ENCODE measurements around the gene RMRP.

The RMRP gene

GRCh38 chr9:35636135-35636876 lies 21.5 kb downstream of the RMRP start:
- H3K36me3 ChIP-seq (ENCODE audit: control insufficient read depth, insufficient read depth, low read length) = no peaks in the 10 kb centered on the region
- H3K27me3 ChIP-seq (replicated peaks; ENCODE audit: control insufficient read depth, insufficient read depth, low read length, poor library complexity, severe bottlenecking) = no peaks in the 10 kb centered on the region
- DNase-seq = no peak
- H3K9me3 ChIP-seq (ENCODE audit: control insufficient read depth, low read length) = no peaks in the 10 kb centered on the region
- H3K4me1 ChIP-seq (ENCODE audit: control insufficient read depth, insufficient read depth, low read length, poor library complexity, severe bottlenecking) = peaks cover 9% of the 10 kb centered on the region
- H3K4me3 ChIP-seq (ENCODE audit: insufficient read depth, low read depth, low read length, poor library complexity, severe bottlenecking) = no peak overlapping the region
- no peak overlapping the region for H3K27ac ChIP-seq (ENCODE audit: insufficient read depth, low read length, poor library complexity, severe bottlenecking)

DNA sequence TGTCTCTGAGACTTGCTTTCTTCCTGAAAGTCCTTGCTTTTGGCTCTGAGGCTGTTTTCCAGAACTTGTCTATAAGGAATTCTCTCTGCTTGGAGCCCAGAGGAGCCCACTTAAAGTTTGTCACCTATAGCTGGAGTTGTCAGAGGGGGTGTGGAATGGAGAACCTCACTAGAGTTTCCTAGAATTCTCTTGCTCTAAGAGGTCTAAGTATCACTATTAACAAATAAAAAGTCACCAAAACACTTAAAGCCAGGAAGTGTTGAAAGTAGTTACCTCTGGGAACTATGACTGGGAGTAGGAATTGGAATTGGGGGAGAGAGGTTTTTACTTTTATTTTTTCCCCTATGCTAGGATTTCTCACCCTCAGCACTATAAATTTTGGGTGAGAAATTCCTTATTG lies 22.1 kb downstream of the RMRP start:
- H3K4me3 ChIP-seq (ENCODE audit: insufficient read depth, low read depth, low read length, poor library complexity, severe bottlenecking) = no peak overlapping the region
- no peaks in the 10 kb centered on the region for H3K36me3 ChIP-seq (ENCODE audit: control insufficient read depth, insufficient read depth, low read length)
- H3K4me1 ChIP-seq (ENCODE audit: control insufficient read depth, insufficient read depth, low read length, poor library complexity, severe bottlenecking) = peaks cover 9% of the 10 kb centered on the region
- H3K27me3 ChIP-seq (replicated peaks; ENCODE audit: control insufficient read depth, insufficient read depth, low read length, poor library complexity, severe bottlenecking) = no peaks in the 10 kb centered on the region
- no peak for DNase-seq
- no peaks in the 10 kb centered on the region for H3K9me3 ChIP-seq (ENCODE audit: control insufficient read depth, low read length)
- no peak overlapping the region for H3K27ac ChIP-seq (ENCODE audit: insufficient read depth, low read length, poor library complexity, severe bottlenecking)

DNA sequence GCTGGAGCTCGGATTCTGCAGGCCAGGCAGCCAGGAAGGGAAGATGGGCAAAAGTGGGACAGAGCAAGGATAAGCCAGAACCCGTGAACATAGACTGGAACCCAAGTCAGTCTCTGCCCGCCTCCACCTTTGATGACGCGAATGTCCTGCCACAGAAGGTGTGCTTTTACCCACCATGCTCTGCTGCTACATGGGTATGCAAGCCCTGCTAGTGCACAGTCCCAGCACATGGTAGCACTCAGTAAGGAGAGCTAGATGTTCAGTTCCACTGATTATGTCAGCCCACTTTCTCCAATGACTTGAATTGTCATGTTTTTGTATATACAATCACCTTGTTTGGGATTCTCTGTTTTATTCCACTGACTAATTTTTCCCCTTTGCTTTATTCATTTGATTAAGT lies 28.2 kb downstream of the RMRP start:
- no peak for DNase-seq
- no peaks in the 10 kb centered on the region for H3K27me3 ChIP-seq (replicated peaks; ENCODE audit: control insufficient read depth, insufficient read depth, low read length, poor library complexity, severe bottlenecking)
- H3K9me3 ChIP-seq (ENCODE audit: control insufficient read depth, low read length) = no peaks in the 10 kb centered on the region
- H3K27ac ChIP-seq (ENCODE audit: insufficient read depth, low read length, poor library complexity, severe bottlenecking) = no peak overlapping the region
- H3K36me3 ChIP-seq (ENCODE audit: control insufficient read depth, insufficient read depth, low read length) = no peaks in the 10 kb centered on the region
- no peak overlapping the region for H3K4me3 ChIP-seq (ENCODE audit: insufficient read depth, low read depth, low read length, poor library complexity, severe bottlenecking)
- H3K4me1 ChIP-seq (ENCODE audit: control insufficient read depth, insufficient read depth, low read length, poor library complexity, severe bottlenecking) = no peaks in the 10 kb centered on the region

DNA sequence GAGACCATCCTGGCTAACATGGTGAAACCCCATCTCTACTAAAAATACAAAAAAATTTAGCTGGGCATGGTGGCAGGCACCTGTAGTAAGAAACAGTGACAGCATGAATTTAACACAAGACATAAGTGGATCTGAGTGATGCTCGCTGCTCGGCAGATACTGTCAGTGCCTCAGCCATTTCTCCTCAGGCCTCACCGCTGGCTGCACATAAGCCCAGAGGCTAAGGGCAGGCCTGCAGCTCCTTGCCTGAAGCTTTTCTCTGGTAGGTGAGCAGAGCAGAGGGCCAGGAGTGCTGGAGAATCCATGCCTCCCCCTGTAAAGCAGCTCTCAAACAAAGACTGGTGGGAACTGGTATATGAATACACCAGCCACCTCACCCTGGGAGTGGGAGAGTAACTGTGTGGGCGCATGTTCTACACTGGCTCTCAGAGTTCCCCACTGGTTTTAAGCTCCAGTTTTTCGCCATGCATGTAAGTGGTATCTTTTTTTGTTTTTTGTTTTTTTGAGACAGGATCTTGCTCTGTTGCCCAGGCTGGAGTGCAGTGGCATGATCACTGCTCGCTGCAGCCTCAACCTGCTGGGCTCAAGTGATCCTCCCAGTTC lies 29.3 kb downstream of the RMRP start:
- Histone ChIP-seq H3K27ac (ENCODE audit: insufficient read depth, low read length, poor library complexity, severe bottlenecking) (no peak overlapping the region), H3K4me3 (ENCODE audit: insufficient read depth, low read depth, low read length, poor library complexity, severe bottlenecking) (no peak overlapping the region), H3K27me3 (replicated peaks; ENCODE audit: control insufficient read depth, insufficient read depth, low read length, poor library complexity, severe bottlenecking) (no peaks in the 10 kb centered on the region), H3K4me1 (ENCODE audit: control insufficient read depth, insufficient read depth, low read length, poor library complexity, severe bottlenecking) (no peaks in the 10 kb centered on the region), H3K36me3 (ENCODE audit: control insufficient read depth, insufficient read depth, low read length) (no peaks in the 10 kb centered on the region), H3K9me3 (ENCODE audit: control insufficient read depth, low read length) (no peaks in the 10 kb centered on the region)
- no peak for DNase-seq

DNA sequence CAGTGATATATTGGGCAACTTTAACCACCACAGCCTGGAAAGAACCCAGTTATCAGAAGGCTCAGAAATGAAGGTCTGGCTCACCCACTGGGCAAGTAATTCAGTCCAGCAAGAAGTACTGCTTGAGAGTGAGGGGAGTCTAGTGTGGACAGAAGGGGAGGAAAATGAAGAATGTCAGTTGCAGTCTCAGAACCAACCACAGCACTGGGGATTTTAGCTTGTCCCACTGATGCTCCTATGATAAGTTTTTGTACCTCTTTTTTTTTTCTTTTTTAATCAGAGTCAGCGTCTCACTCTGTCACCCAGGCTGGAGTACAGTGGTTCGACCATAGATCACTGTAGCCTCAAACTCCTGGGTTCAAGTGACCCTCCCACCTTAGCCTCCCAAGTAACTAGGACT lies 30.2 kb downstream of the RMRP start:
- Histone ChIP-seq H3K9me3 (ENCODE audit: control insufficient read depth, low read length) (no peaks in the 10 kb centered on the region), H3K27ac (ENCODE audit: insufficient read depth, low read length, poor library complexity, severe bottlenecking) (no peak overlapping the region), H3K4me3 (ENCODE audit: insufficient read depth, low read depth, low read length, poor library complexity, severe bottlenecking) (no peak overlapping the region), H3K4me1 (ENCODE audit: control insufficient read depth, insufficient read depth, low read length, poor library complexity, severe bottlenecking) (no peaks in the 10 kb centered on the region), H3K27me3 (replicated peaks; ENCODE audit: control insufficient read depth, insufficient read depth, low read length, poor library complexity, severe bottlenecking) (no peaks in the 10 kb centered on the region), H3K36me3 (ENCODE audit: control insufficient read depth, insufficient read depth, low read length) (no peaks in the 10 kb centered on the region)
- DNase-seq = no peak

DNA sequence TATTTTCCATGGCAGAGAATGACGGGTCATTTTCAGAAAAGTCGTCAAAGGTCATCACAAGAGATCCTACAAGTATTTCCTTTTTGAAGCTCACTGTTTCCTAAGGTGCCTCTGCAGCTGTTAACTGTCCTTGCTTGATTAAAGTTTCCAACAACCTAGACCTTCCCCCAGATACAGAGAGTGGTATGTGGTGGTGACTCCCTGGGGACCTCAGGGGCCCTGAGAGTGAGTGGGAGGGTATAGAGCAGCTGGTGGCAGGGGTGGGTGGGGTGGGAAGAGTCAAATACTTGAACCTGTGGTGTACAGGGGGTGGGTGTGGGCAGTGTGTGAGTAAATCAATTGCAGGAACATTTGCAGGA lies 38.0 kb downstream of the RMRP start:
- peaks cover 26% of the 10 kb centered on the region for H3K4me1 ChIP-seq (ENCODE audit: control insufficient read depth, insufficient read depth, low read length, poor library complexity, severe bottlenecking)
- H3K4me3 ChIP-seq (ENCODE audit: insufficient read depth, low read depth, low read length, poor library complexity, severe bottlenecking) = no peak overlapping the region
- no peaks in the 10 kb centered on the region for H3K27me3 ChIP-seq (replicated peaks; ENCODE audit: control insufficient read depth, insufficient read depth, low read length, poor library complexity, severe bottlenecking)
- no peak for DNase-seq
- peak overlapping the region; percentile 18 for H3K27ac ChIP-seq (ENCODE audit: insufficient read depth, low read length, poor library complexity, severe bottlenecking)
- H3K9me3 ChIP-seq (ENCODE audit: control insufficient read depth, low read length) = no peaks in the 10 kb centered on the region
- no peaks in the 10 kb centered on the region for H3K36me3 ChIP-seq (ENCODE audit: control insufficient read depth, insufficient read depth, low read length)

DNA sequence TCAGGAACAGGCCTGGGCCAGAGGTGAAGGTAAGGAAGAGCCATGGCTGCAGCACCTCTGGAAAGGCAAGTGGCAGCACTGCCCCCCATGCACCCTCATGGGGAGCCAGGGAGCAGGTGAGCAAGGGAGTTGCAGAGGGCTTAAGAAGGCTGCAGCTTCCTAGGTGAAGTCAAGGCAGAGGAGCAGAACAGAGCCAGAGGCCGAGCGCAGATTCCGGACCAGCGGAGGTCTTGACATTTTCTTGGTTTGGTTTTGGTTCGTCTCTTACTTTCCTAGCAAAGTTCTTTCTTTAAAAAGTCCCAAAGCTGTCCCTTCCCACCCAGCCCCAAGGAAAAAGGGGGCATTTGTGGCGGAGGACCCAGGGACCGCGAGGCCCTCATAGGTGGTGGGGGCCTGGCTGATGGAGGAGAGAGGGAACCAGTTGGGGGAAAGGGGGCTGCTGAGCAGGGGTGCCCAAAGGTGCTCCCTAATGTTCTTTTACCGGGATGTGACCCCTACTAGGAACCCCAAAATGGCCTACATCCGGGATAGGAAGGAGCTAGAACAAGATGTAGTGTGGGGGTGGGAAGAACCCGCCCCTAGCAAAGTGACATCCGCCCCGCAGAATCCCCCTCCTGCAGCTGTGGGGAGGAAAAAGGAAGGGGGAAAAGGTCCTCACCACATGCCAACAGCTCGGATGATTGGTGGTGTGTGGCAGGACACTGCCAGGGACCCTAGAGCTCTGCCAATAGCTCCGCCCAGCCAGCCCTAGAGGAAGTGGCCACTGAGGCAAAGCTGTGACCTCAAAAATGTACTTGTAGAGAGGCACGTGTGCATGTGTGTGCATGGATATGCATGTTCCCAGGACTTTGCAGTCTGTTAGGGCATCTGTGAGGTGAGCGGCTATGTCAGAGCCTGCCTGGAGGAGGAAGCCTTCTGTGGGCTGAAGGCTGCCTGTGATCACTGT lies 38.7 kb downstream of the RMRP start:
- Histone ChIP-seq H3K27ac (ENCODE audit: insufficient read depth, low read length, poor library complexity, severe bottlenecking) (peak overlapping the region; percentile 18), H3K4me1 (ENCODE audit: control insufficient read depth, insufficient read depth, low read length, poor library complexity, severe bottlenecking) (peaks cover 26% of the 10 kb centered on the region), H3K4me3 (ENCODE audit: insufficient read depth, low read depth, low read length, poor library complexity, severe bottlenecking) (no peak overlapping the region), H3K9me3 (ENCODE audit: control insufficient read depth, low read length) (no peaks in the 10 kb centered on the region), H3K36me3 (ENCODE audit: control insufficient read depth, insufficient read depth, low read length) (no peaks in the 10 kb centered on the region), H3K27me3 (replicated peaks; ENCODE audit: control insufficient read depth, insufficient read depth, low read length, poor library complexity, severe bottlenecking) (no peaks in the 10 kb centered on the region)
- DNase-seq = peak in 2 of 3 donors; percentile 9 to 34

GRCh38 chr9:35618325-35618727 lies 39.5 kb downstream of the RMRP start, which contains the start of gene CD72:
CD72 (minus strand) TSS chr9:35618413; CDS start chr9:35618303, 110 bp downstream.
- Histone ChIP-seq H3K4me3 (ENCODE audit: insufficient read depth, low read depth, low read length, poor library complexity, severe bottlenecking) (peak within 1 kb of the TSS; percentile 60), H3K27ac (ENCODE audit: insufficient read depth, low read length, poor library complexity, severe bottlenecking) (peak within 1 kb of the TSS; percentile 44), H3K4me1 (ENCODE audit: control insufficient read depth, insufficient read depth, low read length, poor library complexity, severe bottlenecking) (peaks cover 26% of the 10 kb centered on the region), H3K9me3 (ENCODE audit: control insufficient read depth, low read length) (no peaks in the 10 kb centered on the region), H3K36me3 (ENCODE audit: control insufficient read depth, insufficient read depth, low read length) (no peaks in the 10 kb centered on the region), H3K27me3 (replicated peaks; ENCODE audit: control insufficient read depth, insufficient read depth, low read length, poor library complexity, severe bottlenecking) (no peaks in the 10 kb centered on the region)
- no peak for DNase-seq

- DNase-seq = no peak
- H3K27me3 ChIP-seq (replicated peaks; ENCODE audit: control insufficient read depth, insufficient read depth, low read length, poor library complexity, severe bottlenecking) = no peaks in the 10 kb centered on the region
- peak overlapping the region; percentile 60 for H3K4me3 ChIP-seq (ENCODE audit: insufficient read depth, low read depth, low read length, poor library complexity, severe bottlenecking)
- H3K4me1 ChIP-seq (ENCODE audit: control insufficient read depth, insufficient read depth, low read length, poor library complexity, severe bottlenecking) = peaks cover 26% of the 10 kb centered on the region
- peak overlapping the region; percentile 44 for H3K27ac ChIP-seq (ENCODE audit: insufficient read depth, low read length, poor library complexity, severe bottlenecking)
- H3K9me3 ChIP-seq (ENCODE audit: control insufficient read depth, low read length) = no peaks in the 10 kb centered on the region
- no peaks in the 10 kb centered on the region for H3K36me3 ChIP-seq (ENCODE audit: control insufficient read depth, insufficient read depth, low read length)
Observed at GRCh38 chr9:35617548-35617947, 40.3 kb downstream of the RMRP start.

Data from effector memory CD4-positive, alpha-beta T cell (primary cell).